ENCODE results near the gene TSPAN18. TPM values are rescaled to one million over a fixed set of nuclear protein-coding genes. Genes with fewer than 3 reads are reported as not detected.

Gene TSPAN18
- total and polyA plus RNA-seq, 10 of the 15 experiments (the other 5 are each of a cell fraction or from before 2014, with no cell fraction given): 0.02 to 0.77 (median 0.13) TPM; not detected in 1

GRCh38 chr11:44755556-44756523, 29.1 kb downstream of the TSPAN18 start:
- RAD21 ChIA-PET (ENCODE audit: unreplicated experiment): no interaction called here
- Histone ChIP-seq H3K79me2 (ENCODE audit: control insufficient read depth, insufficient read depth, low read length) (no peaks in the 10 kb centered on the region), H3K9ac (ENCODE audit: control insufficient read depth, insufficient read depth, low read length) (no peak overlapping the region), H3K4me1 (ENCODE audit: control insufficient read depth, insufficient read depth, low read length) (no peaks in the 10 kb centered on the region), H3K27ac (ENCODE audit: control insufficient read depth, insufficient read depth) (no peak overlapping the region), H3K9me3 (replicated peaks; ENCODE audit: control insufficient read depth, insufficient read depth, low read length) (no peaks in the 10 kb centered on the region; the same call in 2 of the 3 replicates), H3K4me2 (ENCODE audit: control insufficient read depth, insufficient read depth) (no peak overlapping the region), H3K27me3 (replicated peaks in 1 of 2; ENCODE audit: control insufficient read depth in 2 of 2, insufficient read depth in 2 of 2, low read length in 1 of 2) (peaks cover 0 to 2% of the 10 kb centered on the region in 2 experiments; a peak in 1 of 4 replicates), H3K4me3 (no peak overlapping the region), H4K20me1 (ENCODE audit: control insufficient read depth, insufficient read depth) (no peaks in the 10 kb centered on the region; the same call in 1 of the 2 replicates), H3K36me3 (ENCODE audit: control insufficient read depth in 2 of 2, insufficient read depth in 2 of 2, low read length in 1 of 2) (no peaks in the 10 kb centered on the region), H2AFZ (ENCODE audit: control insufficient read depth, low read depth, low read length) (no peak overlapping the region)
- SMC1A ChIA-PET (ENCODE audit: uncharacterized antibody, unreplicated experiment): no interaction called here
- DNase-seq (ENCODE audit: low read depth, low spot score) (no peak), FAIRE-seq (no peak), ATAC-seq (no peak)
- TF ChIP-seq ETV6 (conservative IDR thresholded peaks at IDR 0.05 in 1 of 2, IDR thresholded peaks at IDR 0.05 in 1 of 2; ENCODE audit: borderline replicate concordance in 1 of 2, low read depth in 1 of 2): no peak
- TF ChIP-seq EED (IDR thresholded peaks at IDR 0.05; ENCODE audit: low read depth): no peak
- TF ChIP-seq DPF2 (IDR thresholded peaks at IDR 0.05): no peak
- no peak for TF ChIP-seq TBL1XR1 (IDR thresholded peaks at IDR 0.05; ENCODE audit: low read depth, low read length)
- TF ChIP-seq NBN (IDR thresholded peaks at IDR 0.05): no peak
- no peak for TF ChIP-seq YBX1 (IDR thresholded peaks at IDR 0.05)
- TF ChIP-seq ZBTB33 (IDR thresholded peaks at IDR 0.05): no peak
- TF ChIP-seq CEBPB (IDR thresholded peaks at IDR 0.05; ENCODE audit: borderline replicate concordance in 1 of 2, low read depth in 2 of 2, low read length in 2 of 2): no peak
- no peak for TF ChIP-seq BCL11A (IDR thresholded peaks at IDR 0.05; ENCODE audit: low read depth, low read length)
- no peak for TF ChIP-seq RELB (IDR thresholded peaks at IDR 0.05; ENCODE audit: low read depth)
- no peak for TF ChIP-seq STAT3 (IDR thresholded peaks at IDR 0.05; ENCODE audit: low read depth, low read length)
- no peak for TF ChIP-seq ZNF274 (IDR thresholded peaks at IDR 0.05; ENCODE audit: insufficient read depth, insufficient read length)
- TF ChIP-seq HDAC6 (IDR thresholded peaks at IDR 0.05; ENCODE audit: unreplicated experiment): no peak
- no peak for TF ChIP-seq BACH1 (IDR thresholded peaks at IDR 0.05; ENCODE audit: borderline replicate concordance)
- TF ChIP-seq LARP7 (IDR thresholded peaks at IDR 0.05): no peak
- no peak for TF ChIP-seq NFYA (IDR thresholded peaks at IDR 0.05; ENCODE audit: borderline replicate concordance, low read depth, low read length)
- TF ChIP-seq CBX3 (IDR thresholded peaks at IDR 0.05; ENCODE audit: borderline replicate concordance, low read depth): no peak
- no peak for TF ChIP-seq HCFC1 (IDR thresholded peaks at IDR 0.05; ENCODE audit: low read length)
- WGBS (ENCODE audit: insufficient coverage, insufficient replicate concordance, low lambda C conversion rate, missing lambda C conversion rate): 13% methylated on average over 7 of the region's 7 CpGs
- POLR2A ChIA-PET: no interaction called here
- intact Hi-C loops (cut with micrococcal nuclease; ENCODE audit: unreplicated experiment) (no loop called here), in situ Hi-C loops (cut with MboI) (no loop called here)
- no TSS peak for BruUV-seq (replicated peaks)
- CTCF ChIA-PET: no interaction called here
